HCT116 (cell line): ENCODE data around the gene C19orf25. TPM values are rescaled to one million over a fixed set of nuclear protein-coding genes. Genes with fewer than 3 reads are reported as not detected.

Source experiments
- ATAC-seq: fragments of 200-7000 bp; cut with Tn5 transposase; 2 replicates; pipeline ENCODE4 v1.9.1; 2020; ENCODE audit warnings: mild to moderate bottlenecking, moderate library complexity
- BruUV-seq: library from RNA; stranded (reverse); fragments of 400-500 nt; replicated peaks from 2 replicates; lab custom pipeline; 2021; lab: Mats Ljungman, UMichigan
- CTCF ChIA-PET: fragments of 300-600 bp; sonication (Branson Sonifier 250); formaldehyde crosslinking; loops from one replicate; lab custom pipeline; 2021; ENCODE audit warnings: antibody characterized with exemption; lab: Charles Lee
- POLR2A ChIA-PET: fragments of 300-600, 350-600 bp; sonication (Branson Sonifier 250); formaldehyde crosslinking; loops from one replicate; lab custom pipeline; 2021; ENCODE audit warnings: antibody characterized with exemption; lab: Charles Lee
- RAD21 ChIA-PET, 2 experiments: fragments of 300-600 bp; sonication (Branson Sonifier 250); formaldehyde crosslinking; loops; one replicate each; lab custom pipeline; 2023; ENCODE audit warnings: low total read pairs in 2 of 2; ENCODE audit not compliant: uncharacterized antibody in 2 of 2, unreplicated experiment in 2 of 2, low non-redundant PET in 1 of 2; lab: Charles Lee
- DNase-seq: peaks from one replicate; pipeline ENCODE4 v3.0.0-alpha.2; 2010; ENCODE audit warnings: low read depth, low spot score
- H2AFZ ChIP-seq: fragments of 200-600 bp; shearing (Covaris generic), sonication (generic); 2 replicates; pipeline ENCODE4 v1.6.1; 2017; ENCODE audit warnings: low read depth, mixed run types, mixed read lengths, antibody characterized with exemption, low read length; ENCODE audit not compliant: poor library complexity, severe bottlenecking
- H3K27ac ChIP-seq: 2 replicates; pipeline ENCODE4 v1.5.1; 2012; ENCODE audit warnings: low read depth, low read length
- H3K27me3 ChIP-seq: fragments of 200-600 bp; sonication (generic); 2 replicates; pipeline ENCODE4 v1.6.1; 2016; ENCODE audit warnings: mixed run types, low read length, mixed read lengths; ENCODE audit not compliant: insufficient read depth
- H3K36me3 ChIP-seq, 2 experiments: fragments of 200-500 bp in 1 of 2; fragments of 200-600 bp in 1 of 2; sonication (Bioruptor generic) in 1 of 2; sonication (generic) in 1 of 2; 2 replicates each; pipeline versions ENCODE4 v1.5.1 to v1.6.1; 2014 to 2016; ENCODE audit warnings: low read length in 2 of 2, inconsistent platforms in 1 of 2, mixed read lengths in 1 of 2, mixed run types in 1 of 2; ENCODE audit not compliant: insufficient read depth in 2 of 2, control insufficient read depth in 1 of 2
- H3K4me1 ChIP-seq, 2 experiments: fragments of 200-600 bp in 1 of 2; sonication (generic) in 1 of 2; 2 replicates each; pipeline versions ENCODE4 v1.5.1 to v1.6.1; 2012 to 2017; ENCODE audit warnings: low read length in 2 of 2, inconsistent platforms in 1 of 2, mild to moderate bottlenecking in 1 of 2, mixed read lengths in 1 of 2, mixed run types in 1 of 2, moderate library complexity in 1 of 2; ENCODE audit not compliant: insufficient read depth in 2 of 2, control insufficient read depth in 1 of 2
- H3K4me2 ChIP-seq: fragments of 200-600 bp; sonication (generic); 2 replicates; pipeline ENCODE4 v1.6.1; 2017; ENCODE audit warnings: mixed run types, low read length, mixed read lengths
- H3K4me3 ChIP-seq, 2 experiments: fragments of 200-600 bp in 1 of 2; sonication (generic) in 1 of 2; replicated peaks in 1 of 2; 2 replicates each; pipeline ENCODE4 v1.5.1; 2011 to 2016; ENCODE audit warnings: low read length in 2 of 2, control low read depth in 1 of 2, low read depth in 1 of 2, mild to moderate bottlenecking in 1 of 2, mixed read lengths in 1 of 2, mixed run types in 1 of 2
- H3K79me2 ChIP-seq: fragments of 200-600 bp; sonication (generic); 2 replicates; pipeline ENCODE4 v1.6.1; 2017; ENCODE audit warnings: mild to moderate bottlenecking, mixed run types, low read length, moderate library complexity, mixed read lengths; ENCODE audit not compliant: insufficient read depth
- H3K9ac ChIP-seq: fragments of 200-600 bp; sonication (generic); 2 replicates; pipeline ENCODE4 v1.6.1; 2016; ENCODE audit warnings: low read length, mixed read lengths
- H3K9me2 ChIP-seq: fragments of 200-600 bp; sonication (generic), shearing (Covaris generic); 2 replicates; pipeline ENCODE4 v1.6.1; 2017; ENCODE audit warnings: mixed run types, mild to moderate bottlenecking, moderate library complexity; ENCODE audit not compliant: insufficient read depth
- H3K9me3 ChIP-seq, 2 experiments: fragments of 200-500 bp in 1 of 2; fragments of 200-600 bp in 1 of 2; sonication (Bioruptor generic) in 1 of 2; sonication (generic) in 1 of 2; 2 replicates each; pipeline ENCODE4 v1.6.1; 2014 to 2017; ENCODE audit warnings: low read length in 2 of 2, mixed read lengths in 2 of 2, inconsistent platforms in 1 of 2, low read depth in 1 of 2, mild to moderate bottlenecking in 1 of 2, mixed run types in 1 of 2, moderate library complexity in 1 of 2; ENCODE audit not compliant: control insufficient read depth in 1 of 2, insufficient read depth in 1 of 2
- H4K20me1 ChIP-seq: fragments of 200-600 bp; sonication (generic), shearing (Covaris generic); 2 replicates; pipeline ENCODE4 v1.6.1; 2017; ENCODE audit warnings: mixed run types, mild to moderate bottlenecking, moderate library complexity; ENCODE audit not compliant: insufficient read depth
- CBX3 ChIP-seq: IDR thresholded peaks from 2 replicates; pipeline ENCODE4 v1.6.1; 2012; ENCODE audit warnings: low read depth
- CEBPB ChIP-seq: IDR thresholded peaks from 2 replicates; pipeline ENCODE4 v1.6.1; 2012; ENCODE audit warnings: low read depth
- EGR1 ChIP-seq: IDR thresholded peaks from 2 replicates; pipeline ENCODE4 v1.6.1; 2012; ENCODE audit warnings: low read depth
- EZH2phosphoT487 ChIP-seq: fragments of 200-600 bp; IDR thresholded peaks from 2 replicates; pipeline ENCODE4 v1.6.1; 2018; ENCODE audit warnings: antibody characterized with exemption, borderline replicate concordance
- FOSL1 ChIP-seq: IDR thresholded peaks from 2 replicates; pipeline ENCODE4 v1.6.1; 2012; ENCODE audit warnings: low read depth
- JUND ChIP-seq: IDR thresholded peaks from 2 replicates; pipeline ENCODE4 v1.6.1; 2012
- POLR2A ChIP-seq: IDR thresholded peaks from 2 replicates; pipeline ENCODE4 v1.7.0; 2011; ENCODE audit warnings: borderline replicate concordance; ENCODE audit not compliant: insufficient read depth, insufficient read length; ENCODE audit errors: extremely low read depth
- POLR2AphosphoS5 ChIP-seq: IDR thresholded peaks from 2 replicates; pipeline ENCODE4 v1.6.1; 2011; ENCODE audit warnings: mild to moderate bottlenecking, low read depth, low read length, moderate library complexity
- SIN3A ChIP-seq: IDR thresholded peaks from 2 replicates; pipeline ENCODE4 v1.6.1; 2012; ENCODE audit warnings: low read depth
- SP1 ChIP-seq: IDR thresholded peaks from 2 replicates; pipeline ENCODE4 v1.6.1; 2012; ENCODE audit warnings: low read depth
- SRF ChIP-seq: IDR thresholded peaks from 2 replicates; pipeline ENCODE4 v1.6.1; 2012; ENCODE audit warnings: low read depth
- TCF7L2 ChIP-seq: IDR thresholded peaks from 2 replicates; pipeline ENCODE4 v1.7.0; 2011; ENCODE audit warnings: borderline replicate concordance, inconsistent platforms; ENCODE audit not compliant: insufficient read depth, insufficient read length; ENCODE audit errors: extremely low read depth
- YY1 ChIP-seq: IDR thresholded peaks from 2 replicates; pipeline ENCODE4 v1.6.1; 2011; ENCODE audit warnings: low read length, low read depth, moderate library complexity, mild to moderate bottlenecking; ENCODE audit not compliant: insufficient replicate concordance; ENCODE audit errors: extremely low read depth
- ZFX ChIP-seq: fragments of 450-650 bp; IDR thresholded peaks from 2 replicates; pipeline ENCODE4 v1.6.1; 2017
- ZNF274 ChIP-seq: fragments of 200-500 bp; sonication (Bioruptor generic); IDR thresholded peaks from 2 replicates; pipeline ENCODE4 v1.6.1; 2014; ENCODE audit warnings: mild to moderate bottlenecking, low read depth, low read length, inconsistent platforms
- intact Hi-C: fragments of 100-400 bp; cut with micrococcal nuclease; formaldehyde crosslinking; loops from 2 replicates; pipeline ENCODE4 v1.10.0; 2022
- total RNA-seq: library from RNA; stranded (reverse); gene quantifications from one replicate; pipeline ENCODE4 v1.2.1, GENCODE V29; 2021; ENCODE audit not compliant: unreplicated experiment
- TF ChIP-seq, protein P1 (sequence below): IDR thresholded peaks from 2 replicates; pipeline ENCODE4 v1.6.1; 2012
- TF ChIP-seq, protein P2 (sequence below): IDR thresholded peaks from 2 replicates; pipeline ENCODE4 v1.6.1; 2011; ENCODE audit warnings: mild to moderate bottlenecking, low read length, moderate library complexity; ENCODE audit not compliant: insufficient replicate concordance; ENCODE audit errors: extremely low read depth
- TF ChIP-seq, protein P3 (sequence below), 3 experiments: fragments of 200-600 bp in 1 of 3; sonication (generic) in 1 of 3; IDR thresholded peaks in 2 of 3; conservative IDR thresholded peaks in 1 of 3; 2 replicates each; pipeline ENCODE4 v1.5.1; 2012 to 2017; ENCODE audit warnings: low read depth in 2 of 3, low read length in 2 of 3, antibody characterized with exemption in 1 of 3, borderline replicate concordance in 1 of 3, control low read depth in 1 of 3, mild to moderate bottlenecking in 1 of 3, mixed read lengths in 1 of 3, mixed run types in 1 of 3, moderate library complexity in 1 of 3; ENCODE audit not compliant: insufficient read depth in 1 of 3

The C19orf25 gene
- total RNA-seq, 1 experiment from 2014 or later = 48.8 TPM

DNA sequence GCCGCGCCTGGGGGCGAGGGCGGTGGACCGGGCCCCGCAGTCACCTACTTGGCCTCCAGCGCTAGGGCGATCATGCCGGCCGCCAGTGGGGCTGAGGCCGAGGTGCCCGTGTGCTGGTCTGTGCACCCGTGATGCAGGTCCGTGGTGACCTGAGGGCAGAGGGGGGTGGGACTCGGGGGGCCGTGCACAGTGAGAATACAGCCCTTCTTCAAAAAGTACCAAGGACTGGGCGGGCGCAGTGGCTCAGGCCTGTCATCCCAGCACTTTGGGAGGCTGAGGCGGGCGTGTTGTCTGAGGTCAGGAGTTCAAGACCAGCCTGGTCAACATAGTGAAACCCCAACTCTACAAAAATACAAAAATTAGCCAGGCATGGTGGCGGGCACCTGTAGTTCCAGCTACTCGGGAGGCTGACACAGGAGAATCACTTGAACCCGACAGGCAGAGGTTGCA is 5.0 kb upstream of the C19orf25 start:
- H3K27ac ChIP-seq = no peak overlapping the region
- no peaks in the 10 kb centered on the region for H3K79me2 ChIP-seq
- H3K4me2 ChIP-seq = no peak overlapping the region
- H3K9ac ChIP-seq = no peak overlapping the region
- H2AFZ ChIP-seq = no peak overlapping the region
- TF ChIP-seq ZFX (no peak), CBX3 (no peak), JUND (no peak), EZH2phosphoT487 (no peak), EGR1 (no peak), SP1 (no peak), POLR2AphosphoS5 (no peak), SIN3A (no peak), POLR2A (no peak), FOSL1 (no peak), TCF7L2 (no peak), YY1 (no peak), ZNF274 (no peak), CEBPB (no peak), SRF (no peak)
- TF ChIP-seq, protein P1, sequence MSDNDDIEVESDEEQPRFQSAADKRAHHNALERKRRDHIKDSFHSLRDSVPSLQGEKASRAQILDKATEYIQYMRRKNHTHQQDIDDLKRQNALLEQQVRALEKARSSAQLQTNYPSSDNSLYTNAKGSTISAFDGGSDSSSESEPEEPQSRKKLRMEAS = no peak
- TF ChIP-seq, protein P2, sequence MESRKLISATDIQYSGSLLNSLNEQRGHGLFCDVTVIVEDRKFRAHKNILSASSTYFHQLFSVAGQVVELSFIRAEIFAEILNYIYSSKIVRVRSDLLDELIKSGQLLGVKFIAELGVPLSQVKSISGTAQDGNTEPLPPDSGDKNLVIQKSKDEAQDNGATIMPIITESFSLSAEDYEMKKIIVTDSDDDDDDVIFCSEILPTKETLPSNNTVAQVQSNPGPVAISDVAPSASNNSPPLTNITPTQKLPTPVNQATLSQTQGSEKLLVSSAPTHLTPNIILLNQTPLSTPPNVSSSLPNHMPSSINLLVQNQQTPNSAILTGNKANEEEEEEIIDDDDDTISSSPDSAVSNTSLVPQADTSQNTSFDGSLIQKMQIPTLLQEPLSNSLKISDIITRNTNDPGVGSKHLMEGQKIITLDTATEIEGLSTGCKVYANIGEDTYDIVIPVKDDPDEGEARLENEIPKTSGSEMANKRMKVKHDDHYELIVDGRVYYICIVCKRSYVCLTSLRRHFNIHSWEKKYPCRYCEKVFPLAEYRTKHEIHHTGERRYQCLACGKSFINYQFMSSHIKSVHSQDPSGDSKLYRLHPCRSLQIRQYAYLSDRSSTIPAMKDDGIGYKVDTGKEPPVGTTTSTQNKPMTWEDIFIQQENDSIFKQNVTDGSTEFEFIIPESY = no peak
- TF ChIP-seq, protein P3, sequence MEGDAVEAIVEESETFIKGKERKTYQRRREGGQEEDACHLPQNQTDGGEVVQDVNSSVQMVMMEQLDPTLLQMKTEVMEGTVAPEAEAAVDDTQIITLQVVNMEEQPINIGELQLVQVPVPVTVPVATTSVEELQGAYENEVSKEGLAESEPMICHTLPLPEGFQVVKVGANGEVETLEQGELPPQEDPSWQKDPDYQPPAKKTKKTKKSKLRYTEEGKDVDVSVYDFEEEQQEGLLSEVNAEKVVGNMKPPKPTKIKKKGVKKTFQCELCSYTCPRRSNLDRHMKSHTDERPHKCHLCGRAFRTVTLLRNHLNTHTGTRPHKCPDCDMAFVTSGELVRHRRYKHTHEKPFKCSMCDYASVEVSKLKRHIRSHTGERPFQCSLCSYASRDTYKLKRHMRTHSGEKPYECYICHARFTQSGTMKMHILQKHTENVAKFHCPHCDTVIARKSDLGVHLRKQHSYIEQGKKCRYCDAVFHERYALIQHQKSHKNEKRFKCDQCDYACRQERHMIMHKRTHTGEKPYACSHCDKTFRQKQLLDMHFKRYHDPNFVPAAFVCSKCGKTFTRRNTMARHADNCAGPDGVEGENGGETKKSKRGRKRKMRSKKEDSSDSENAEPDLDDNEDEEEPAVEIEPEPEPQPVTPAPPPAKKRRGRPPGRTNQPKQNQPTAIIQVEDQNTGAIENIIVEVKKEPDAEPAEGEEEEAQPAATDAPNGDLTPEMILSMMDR (IDR thresholded peaks at IDR 0.05 in 2 of 3, conservative IDR thresholded peaks at IDR 0.05 in 1 of 3; ENCODE audit: borderline replicate concordance in 1 of 3, insufficient read depth in 1 of 3, low read depth in 2 of 3, low read length in 2 of 3) = no peak
- no peak for ATAC-seq
- peaks cover 0 to 10% of the 10 kb centered on the region in 2 experiments; a peak in 2 of 4 replicates for H3K4me1 ChIP-seq
- H3K27me3 ChIP-seq = no peaks in the 10 kb centered on the region
- no peak for DNase-seq
- no peaks in the 10 kb centered on the region for H3K9me2 ChIP-seq
- intact Hi-C loops = no loop called here
- ChIA-PET CTCF (no interaction called here), POLR2A (no interaction called here), RAD21 (no interaction called here)
- no TSS peak for BruUV-seq
- no peaks in the 10 kb centered on the region for H3K36me3 ChIP-seq
- no peaks in the 10 kb centered on the region for H4K20me1 ChIP-seq
- H3K9me3 ChIP-seq = no peaks in the 10 kb centered on the region
- H3K4me3 ChIP-seq = no peak overlapping the region
